OCI-LY1 (cell line): ENCODE results near the gene GALNT16.

Experiments
- H2AFZ ChIP-seq: fragments of 200-600 bp; sonication (generic), shearing (Covaris generic); 2 replicates; pipeline ENCODE4 v1.6.0; 2014; ENCODE audit warnings: antibody characterized with exemption, mild to moderate bottlenecking, low read length
- H3F3A ChIP-seq: fragments of 200-600 bp; sonication (generic), shearing (Covaris generic); 2 replicates; pipeline ENCODE4 v1.6.0; 2014; ENCODE audit warnings: mild to moderate bottlenecking, antibody characterized with exemption, low read length, moderate library complexity; ENCODE audit not compliant: insufficient read depth
- H3K27ac ChIP-seq: fragments of 200-600 bp; sonication (generic); 2 replicates; pipeline ENCODE4 v1.5.1; 2014; ENCODE audit warnings: low read length, mixed run types, mild to moderate bottlenecking, low read depth; ENCODE audit not compliant: poor library complexity, severe bottlenecking
- H3K27me3 ChIP-seq: fragments of 200-600 bp; sonication (generic); 2 replicates; pipeline ENCODE4 v1.6.0; 2014; ENCODE audit warnings: antibody characterized with exemption, mild to moderate bottlenecking, low read length, moderate library complexity; ENCODE audit not compliant: insufficient read depth
- H3K36me3 ChIP-seq: fragments of 200-600 bp; sonication (generic); 2 replicates; pipeline ENCODE4 v1.6.1; 2014; ENCODE audit warnings: mild to moderate bottlenecking, antibody characterized with exemption, low read length, moderate library complexity, mixed read lengths; ENCODE audit not compliant: insufficient read depth
- H3K4me1 ChIP-seq: fragments of 200-600 bp; sonication (generic); 2 replicates; pipeline ENCODE4 v1.5.1; 2014; ENCODE audit warnings: mild to moderate bottlenecking, low read length, moderate library complexity; ENCODE audit not compliant: insufficient read depth, severe bottlenecking
- H3K4me2 ChIP-seq: fragments of 200-600 bp; sonication (generic), shearing (Covaris generic); 2 replicates; pipeline ENCODE4 v1.6.1; 2014; ENCODE audit warnings: low read length
- H3K4me3 ChIP-seq: fragments of 200-600 bp; sonication (generic); 2 replicates; pipeline ENCODE4 v1.5.1; 2014; ENCODE audit warnings: low read length, low read depth, mild to moderate bottlenecking, mixed read lengths; ENCODE audit not compliant: poor library complexity, severe bottlenecking
- H3K79me2 ChIP-seq: fragments of 200-600 bp; shearing (Covaris generic); 2 replicates; pipeline ENCODE4 v1.6.1; 2016; ENCODE audit warnings: mixed run types, low read length, mixed read lengths; ENCODE audit not compliant: insufficient read depth
- H3K9ac ChIP-seq: fragments of 200-600 bp; sonication (generic), shearing (Covaris generic); 2 replicates; pipeline ENCODE4 v1.6.1; 2014; ENCODE audit warnings: mild to moderate bottlenecking, low read length, mixed read lengths
- H3K9me2 ChIP-seq: fragments of 200-600 bp; sonication (generic), shearing (Covaris generic); 2 replicates; pipeline ENCODE4 v1.6.1; 2014; ENCODE audit warnings: low read depth, mild to moderate bottlenecking, low read length, mixed read lengths
- H3K9me3 ChIP-seq: fragments of 200-600 bp; shearing (Covaris generic); 2 replicates; pipeline ENCODE4 v1.6.1; 2014; ENCODE audit warnings: low read length, mixed read lengths
- H4K20me1 ChIP-seq: fragments of 200-600 bp; sonication (generic), shearing (Covaris generic); 2 replicates; pipeline ENCODE4 v1.6.0; 2016; ENCODE audit warnings: mild to moderate bottlenecking, low read length; ENCODE audit not compliant: insufficient read depth
- CTCF ChIP-seq: fragments of 200-600 bp; sonication (generic), shearing (Covaris generic); IDR thresholded peaks from 2 replicates; pipeline ENCODE4 v1.5.1; 2017; ENCODE audit warnings: mild to moderate bottlenecking, antibody characterized with exemption, low read length, moderate library complexity, mixed read lengths
- EZH2 ChIP-seq: fragments of 200-600 bp; sonication (generic), shearing (Covaris generic); IDR thresholded peaks from 2 replicates; pipeline ENCODE4 v1.8.0; 2017; ENCODE audit warnings: borderline replicate concordance, mixed run types, mild to moderate bottlenecking, antibody characterized with exemption, low read length, moderate library complexity, mixed read lengths

The GALNT16 gene

GRCh38 chr14:69351911-69352310 lies 92.0 kb downstream of the GALNT16 start:
- Histone ChIP-seq H3K9me3 (no peaks in the 10 kb centered on the region), H2AFZ (no peak overlapping the region), H3K79me2 (no peaks in the 10 kb centered on the region), H3K4me3 (no peak overlapping the region), H3F3A (no peaks in the 10 kb centered on the region), H3K9ac (no peak overlapping the region), H4K20me1 (no peaks in the 10 kb centered on the region), H3K27me3 (no peaks in the 10 kb centered on the region), H3K27ac (no peak overlapping the region), H3K4me1 (peaks cover 18% of the 10 kb centered on the region), H3K9me2 (no peaks in the 10 kb centered on the region), H3K4me2 (no peak overlapping the region), H3K36me3 (no peaks in the 10 kb centered on the region)
- no peak for TF ChIP-seq CTCF

- Histone ChIP-seq H3K79me2 (no peaks in the 10 kb centered on the region), H3K36me3 (no peaks in the 10 kb centered on the region), H3F3A (no peaks in the 10 kb centered on the region), H4K20me1 (no peaks in the 10 kb centered on the region), H3K9me3 (no peaks in the 10 kb centered on the region), H3K9me2 (no peaks in the 10 kb centered on the region), H2AFZ (no peak overlapping the region), H3K9ac (no peak overlapping the region), H3K27ac (no peak overlapping the region), H3K4me2 (no peak overlapping the region), H3K4me3 (no peak overlapping the region), H3K4me1 (peaks cover 21% of the 10 kb centered on the region), H3K27me3 (no peaks in the 10 kb centered on the region)
- TF ChIP-seq CTCF: no peak
- no peak for TF ChIP-seq EZH2
These were observed 93.2 kb downstream of the GALNT16 start for GRCh38 chr14:69353168-69353567.

GRCh38 chr14:69354383-69355153 lies 94.6 kb downstream of the GALNT16 start:
- TF ChIP-seq CTCF: no peak
- no peak for TF ChIP-seq EZH2
- Histone ChIP-seq H2AFZ (no peak overlapping the region), H3K79me2 (no peaks in the 10 kb centered on the region), H3K4me3 (peak overlapping the region; percentile 40), H3K4me2 (peak overlapping the region; percentile 58), H3K9ac (peak overlapping the region; percentile 35; the same call in 1 of the 2 replicates), H3K9me3 (no peaks in the 10 kb centered on the region), H3K4me1 (peaks cover 21% of the 10 kb centered on the region), H3K36me3 (no peaks in the 10 kb centered on the region), H3K27me3 (no peaks in the 10 kb centered on the region), H4K20me1 (no peaks in the 10 kb centered on the region), H3K27ac (peak overlapping the region; percentile 67), H3K9me2 (no peaks in the 10 kb centered on the region), H3F3A (no peaks in the 10 kb centered on the region)
